CD4-positive, CD25-positive, alpha-beta regulatory T cell (primary cell): Measurements from ENCODE around the gene RHOB. TPM values are rescaled to one million over a fixed set of nuclear protein-coding genes. Genes with fewer than 3 reads are reported as not detected.

Source experiments
- polyA plus RNA-seq, 4 donors: library from polyadenylated mRNA; unstranded; fragments of 300-500 nt; fragmentation: Illumina TruSeq; gene quantifications; one replicate each; pipeline ENCODE4 v1.2.3, GENCODE V29; 2021
- total RNA-seq: library from RNA; stranded (reverse); gene quantifications from one replicate; pipeline ENCODE4 v1.2.3, GENCODE V29; 2022

RHOB gene
- total and polyA plus RNA-seq, 5 donors from 2014 or later, result 0.69 to 16.6 (median 1.1) TPM

Other genes starting within 250 kb of the RHOB start
- gene SDC1, start 221.9 kb upstream of the RHOB start, total RNA-seq, result not detected
- gene SDC1, start 221.9 kb upstream of the RHOB start, polyA plus RNA-seq, result not detected
- 131 TPM for gene PUM2, start 96.2 kb upstream of the RHOB start, total RNA-seq
- 10 to 100 TPM; 15.1 to 19.9 (median 18.9) TPM for gene PUM2, start 96.2 kb upstream of the RHOB start, polyA plus RNA-seq
- gene HS1BP3, start 204.0 kb downstream of the RHOB start, total RNA-seq, result 13.6 TPM
- 10 to 100 TPM; 19.6 to 22.5 (median 21.1) TPM for gene HS1BP3, start 204.0 kb downstream of the RHOB start, polyA plus RNA-seq
- 0.17 TPM for gene GDF7, start 220.1 kb downstream of the RHOB start, total RNA-seq
- gene GDF7, start 220.1 kb downstream of the RHOB start, polyA plus RNA-seq, result under 1 TPM; 0.12 to 0.18 (median 0.13) TPM